GM23248 (cell line): ENCODE results near the gene BOD1.

Experiments used
- EZH2 ChIP-seq: fragments of 200-600 bp; sonication (generic); IDR thresholded peaks from 2 replicates; pipeline ENCODE4 v1.6.1; 2018; ENCODE audit warnings: antibody characterized with exemption, mild to moderate bottlenecking; ENCODE audit not compliant: insufficient read depth, poor library complexity, severe bottlenecking
- EZH2phosphoT487 ChIP-seq: fragments of 200-600 bp; sonication (generic); IDR thresholded peaks from 2 replicates; pipeline ENCODE4 v1.6.1; 2018; ENCODE audit warnings: antibody characterized with exemption, moderate library complexity, mild to moderate bottlenecking, low read depth; ENCODE audit not compliant: insufficient read depth

GRCh38 chr5:173631478-173631877 lies 15.0 kb upstream of the BOD1 start:
- no peak for TF ChIP-seq EZH2phosphoT487
- no peak for TF ChIP-seq EZH2
